Naive B cell (primary cell): ENCODE measurements around the gene SPSB3. TPM values are rescaled to one million over a fixed set of nuclear protein-coding genes. Genes with fewer than 3 reads are reported as not detected.
"Not testable (repeated sequence)": the region's sequence is repeated elsewhere in the genome, so short reads cannot be mapped to it uniquely, and the experiment has no call there.

Experiments
- ATAC-seq, 2 donors: fragments of 150-1000 bp; cut with Tn5 transposase; 2 replicates each; pipeline ENCODE4 v1.10.0; 2021; ENCODE audit warnings: low read depth in 2 of 2, mild to moderate bottlenecking in 2 of 2, moderate library complexity in 2 of 2
- DNase-seq: peaks from one replicate; pipeline ENCODE4 v3.0.0; 2022
- H3K27ac Mint-ChIP-seq, 6 donors: one replicate each; pipeline ENCODE4 v1.8.0; 2020 to 2022; ENCODE audit warnings: mild to moderate bottlenecking in 6 of 6, mixed read lengths in 6 of 6, moderate library complexity in 5 of 6, inconsistent platforms in 2 of 6
- H3K27me3 Mint-ChIP-seq, 3 donors: one replicate each; pipeline ENCODE4 v1.8.0; 2021 to 2022; ENCODE audit warnings: mixed read lengths in 3 of 3, mild to moderate bottlenecking in 1 of 3
- H3K36me3 Mint-ChIP-seq, 2 donors: one replicate each; pipeline ENCODE4 v1.8.0; 2020 to 2022; ENCODE audit warnings: mixed read lengths in 2 of 2, inconsistent platforms in 1 of 2, mild to moderate bottlenecking in 1 of 2
- H3K4me1 Mint-ChIP-seq, 3 donors: one replicate each; pipeline ENCODE4 v1.8.0; 2020 to 2022; ENCODE audit warnings: mixed read lengths in 3 of 3, inconsistent platforms in 1 of 3, mild to moderate bottlenecking in 1 of 3, moderate library complexity in 1 of 3
- H3K4me3 Mint-ChIP-seq, 8 donors: one replicate each; pipeline ENCODE4 v1.8.0; 2020 to 2022; ENCODE audit warnings: mild to moderate bottlenecking in 8 of 8, mixed read lengths in 8 of 8, moderate library complexity in 8 of 8, inconsistent platforms in 2 of 8
- H3K9me3 Mint-ChIP-seq, 7 donors: one replicate each; pipeline ENCODE4 v1.8.0; 2020 to 2022; ENCODE audit warnings: mixed read lengths in 7 of 7, mild to moderate bottlenecking in 5 of 7, inconsistent platforms in 2 of 7, moderate library complexity in 1 of 7
- polyA plus RNA-seq, 6 donors: library from polyadenylated mRNA; unstranded; fragments of 300-500 nt; fragmentation: Illumina TruSeq; gene quantifications; one replicate each; pipeline ENCODE4 v1.2.3, GENCODE V29; 2021; ENCODE audit warnings: low read depth in 6 of 6

SPSB3 gene
- polyA plus RNA-seq, 6 donors from 2014 or later = 30.2 to 54.1 (median 36.2) TPM

- peak overlapping the region in 1 of 8 donors; percentile 21 for H3K4me3 Mint-ChIP-seq
- H3K36me3 Mint-ChIP-seq = no peaks in the 10 kb centered on the region
- no peak for DNase-seq
- ATAC-seq = no peak
- H3K4me1 Mint-ChIP-seq = no peaks in the 10 kb centered on the region
- peak overlapping the region in 2 of 6 donors; percentile 20 to 40 for H3K27ac Mint-ChIP-seq
- no peaks in the 10 kb centered on the region for H3K27me3 Mint-ChIP-seq
- no peaks in the 10 kb centered on the region for H3K9me3 Mint-ChIP-seq
Observed at GRCh38 chr16:1734816-1735215, 47.6 kb downstream of the SPSB3 start.

GRCh38 chr16:1734123-1734522, 48.2 kb downstream of the SPSB3 start:
- DNase-seq (no peak), ATAC-seq (no peak)
- Mint-ChIP-seq H3K4me3 (no peak overlapping the region), H3K9me3 (no peaks in the 10 kb centered on the region), H3K4me1 (peaks cover 0 to under 1% (median 0%) of the 10 kb centered on the region in 3 donors), H3K27me3 (no peaks in the 10 kb centered on the region), H3K36me3 (peaks cover 0 to 2% of the 10 kb centered on the region in 2 donors), H3K27ac (peak overlapping the region in 1 of 6 donors; percentile 56)

GRCh38 chr16:1732551-1732987, 49.8 kb downstream of the SPSB3 start:
- not testable (repeated sequence) for DNase-seq, H3K4me1 Mint-ChIP-seq, ATAC-seq, H3K36me3 Mint-ChIP-seq, H3K27me3 Mint-ChIP-seq, H3K9me3 Mint-ChIP-seq, H3K4me3 Mint-ChIP-seq
- H3K27ac Mint-ChIP-seq = peak overlapping the region in 1 of 6 donors; percentile 49

DNA sequence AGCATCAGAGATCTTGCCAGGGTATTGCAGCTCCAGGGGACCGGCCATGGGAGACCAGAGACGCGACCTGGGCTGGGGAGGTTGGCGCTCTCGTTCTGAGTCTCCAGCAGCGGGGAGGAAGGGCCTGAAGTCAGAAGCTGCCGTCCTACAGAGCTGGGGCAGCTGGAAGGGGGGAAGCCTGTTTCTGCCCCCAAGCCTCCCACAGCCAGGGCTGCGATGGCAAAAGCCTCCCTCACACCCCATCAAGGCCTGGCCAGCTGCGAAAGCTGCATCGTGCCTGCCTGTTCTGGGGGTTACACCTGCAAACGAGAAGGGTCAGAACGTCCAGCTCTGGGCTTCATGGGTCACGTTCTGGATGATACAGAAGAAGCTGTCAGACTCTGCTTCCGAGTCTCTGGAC, 50.3 kb downstream of the SPSB3 start:
- Mint-ChIP-seq H3K9me3 (no peaks in the 10 kb centered on the region), H3K27ac (peak overlapping the region in 1 of 6 donors; percentile 69), H3K4me1 (peaks cover 5 to 9% (median 5%) of the 10 kb centered on the region in 3 donors), H3K27me3 (no peaks in the 10 kb centered on the region), H3K36me3 (peaks cover 0 to 12% of the 10 kb centered on the region in 2 donors), H3K4me3 (no peak overlapping the region)
- DNase-seq (no peak), ATAC-seq (no peak)

- Mint-ChIP-seq H3K27me3 (no peaks in the 10 kb centered on the region), H3K4me3 (no peak overlapping the region), H3K4me1 (peaks cover 7 to 14% (median 10%) of the 10 kb centered on the region in 3 donors), H3K36me3 (peaks cover 0 to 16% of the 10 kb centered on the region in 2 donors), H3K9me3 (no peaks in the 10 kb centered on the region), H3K27ac (peak overlapping the region in 1 of 6 donors; percentile 69)
- no peak for ATAC-seq
- no peak for DNase-seq
Observed at GRCh38 chr16:1731603-1732002, 50.8 kb downstream of the SPSB3 start.

GRCh38 chr16:1731073-1731472, 51.3 kb downstream of the SPSB3 start:
- Mint-ChIP-seq H3K27ac (no peak overlapping the region), H3K4me3 (no peak overlapping the region), H3K9me3 (no peaks in the 10 kb centered on the region), H3K36me3 (peaks cover 0 to 17% of the 10 kb centered on the region in 2 donors), H3K27me3 (no peaks in the 10 kb centered on the region), H3K4me1 (peaks cover 12 to 17% (median 14%) of the 10 kb centered on the region in 3 donors)
- ATAC-seq (no peak), DNase-seq (no peak)

DNA sequence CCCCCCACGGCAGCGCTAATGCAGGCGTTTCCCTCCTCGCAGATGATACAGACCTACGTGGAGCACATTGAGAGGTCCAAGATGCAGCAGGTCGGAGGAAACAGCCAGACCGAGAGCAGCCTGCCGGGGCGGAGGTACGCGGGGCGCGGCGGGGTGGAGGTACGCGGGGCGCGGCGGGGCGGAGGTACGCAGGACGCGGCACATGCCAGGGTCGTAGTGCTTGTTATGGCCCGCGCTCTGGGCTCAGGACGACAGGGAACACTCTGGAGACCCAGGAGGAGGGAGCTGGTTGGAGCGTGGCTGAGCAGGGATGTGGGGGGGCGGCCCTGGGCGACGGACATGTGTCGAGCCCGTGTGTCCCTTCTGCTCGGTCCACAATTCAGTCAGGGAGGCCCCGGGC, 52.9 kb downstream of the SPSB3 start:
- DNase-seq (no peak), ATAC-seq (no peak)
- H3K4me1 Mint-ChIP-seq = peaks cover 18 to 23% (median 20%) of the 10 kb centered on the region in 3 donors
- H3K9me3 Mint-ChIP-seq = no peaks in the 10 kb centered on the region
- no peak overlapping the region for H3K4me3 Mint-ChIP-seq
- no peaks in the 10 kb centered on the region for H3K27me3 Mint-ChIP-seq
- H3K27ac Mint-ChIP-seq = peak overlapping the region in 1 of 6 donors; percentile 65
- peaks cover 0 to 17% of the 10 kb centered on the region in 2 donors for H3K36me3 Mint-ChIP-seq

DNA sequence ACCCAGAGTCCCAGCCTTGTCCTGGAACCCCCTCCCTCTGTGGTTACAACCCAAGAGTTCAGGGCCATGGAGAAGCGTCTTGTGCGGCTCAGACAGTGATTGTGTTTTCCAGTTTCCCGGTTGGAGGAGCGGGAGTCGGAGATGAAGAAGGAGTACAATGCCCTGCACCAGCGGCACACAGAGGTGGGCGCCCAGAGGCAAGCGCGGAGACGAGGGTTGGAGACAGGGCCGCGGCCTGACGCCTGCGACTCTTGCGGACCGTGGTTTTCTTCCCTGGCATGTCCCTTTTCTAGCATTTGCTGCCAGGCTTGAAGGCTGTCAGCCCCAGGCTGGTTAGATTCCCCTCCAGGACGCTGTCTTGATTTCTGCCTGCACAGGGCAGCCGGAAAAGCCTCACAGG, 53.3 kb downstream of the SPSB3 start:
- peaks cover 18 to 23% (median 20%) of the 10 kb centered on the region in 3 donors for H3K4me1 Mint-ChIP-seq
- H3K27ac Mint-ChIP-seq = peak overlapping the region in 2 of 6 donors; percentile 65 to 78
- H3K27me3 Mint-ChIP-seq = no peaks in the 10 kb centered on the region
- H3K9me3 Mint-ChIP-seq = no peaks in the 10 kb centered on the region
- ATAC-seq (no peak), DNase-seq (no peak)
- no peak overlapping the region for H3K4me3 Mint-ChIP-seq
- H3K36me3 Mint-ChIP-seq = peaks cover 0 to 17% of the 10 kb centered on the region in 2 donors

GRCh38 chr16:1727651-1728624, 54.4 kb downstream of the SPSB3 start:
- ATAC-seq (no peak), DNase-seq (no peak)
- H3K27me3 Mint-ChIP-seq = no peaks in the 10 kb centered on the region
- H3K27ac Mint-ChIP-seq = peak overlapping the region in 2 of 6 donors; percentile 57 to 96
- peak overlapping the region in 2 of 8 donors; percentile 44 to 64 for H3K4me3 Mint-ChIP-seq
- H3K9me3 Mint-ChIP-seq = no peaks in the 10 kb centered on the region
- peaks cover 26 to 33% (median 29%) of the 10 kb centered on the region in 3 donors for H3K4me1 Mint-ChIP-seq
- peaks cover 0 to 17% of the 10 kb centered on the region in 2 donors for H3K36me3 Mint-ChIP-seq

Other genes with a start within 250 kb of the SPSB3 start
- 10 to 100 TPM in 2 of 6 donors, 1 to 10 TPM in 4; 5.2 to 23.9 (median 6.6) TPM for gene TMEM204, start 248.9 kb downstream of the SPSB3 start, polyA plus RNA-seq
- 1 to 10 TPM in 5 of 6 donors, not detected in 1; 1.3 to 2.3 (median 2.2) TPM for gene IFT140, start 170.5 kb downstream of the SPSB3 start, polyA plus RNA-seq
- gene CRAMP1, start 170.2 kb downstream of the SPSB3 start, polyA plus RNA-seq = 1 to 10 TPM; 1.8 to 6.0 (median 2.2) TPM
- 10 to 100 TPM in 5 of 6 donors, 1 to 10 TPM in 1; 6.8 to 14.4 (median 11.5) TPM for gene JPT2, start 104.3 kb downstream of the SPSB3 start, polyA plus RNA-seq
- gene MAPK8IP3, start 76.4 kb downstream of the SPSB3 start, polyA plus RNA-seq = 10 to 100 TPM in 1 of 6 donors, 1 to 10 TPM in 5; 1.2 to 10.1 (median 2.2) TPM
- 10 to 100 TPM; 32.0 to 61.1 (median 49.1) TPM for gene NME3, start 11.0 kb downstream of the SPSB3 start, polyA plus RNA-seq
- gene EME2, start 9.8 kb downstream of the SPSB3 start, polyA plus RNA-seq = 1 to 10 TPM in 1 of 6 donors, under 1 TPM in 5; 0.43 to 2.8 (median 0.93) TPM
- gene MRPS34, start 9.4 kb downstream of the SPSB3 start, polyA plus RNA-seq = 100 to 1,000 TPM in 4 of 6 donors, 10 to 100 TPM in 2; 76.4 to 120 (median 108) TPM
- 100 to 1,000 TPM in 1 of 6 donors, 10 to 100 TPM in 5; 69.1 to 110 (median 81.0) TPM for gene NUBP2, start 389 bp upstream of the SPSB3 start, polyA plus RNA-seq
- under 1 TPM in 1 of 6 donors, not detected in 5; 0.13 TPM for gene IGFALS, start 11.1 kb upstream of the SPSB3 start, polyA plus RNA-seq
- gene HAGH, start 44.3 kb upstream of the SPSB3 start, polyA plus RNA-seq = 10 to 100 TPM; 21.1 to 68.5 (median 39.1) TPM
- gene FAHD1, start 44.6 kb upstream of the SPSB3 start, polyA plus RNA-seq = 10 to 100 TPM; 20.2 to 28.1 (median 24.5) TPM
- gene MEIOB, start 89.6 kb upstream of the SPSB3 start, polyA plus RNA-seq = not detected
- gene HS3ST6, start 135.8 kb upstream of the SPSB3 start, polyA plus RNA-seq = not detected
- 10 to 100 TPM; 15.6 to 34.5 (median 18.8) TPM for gene MSRB1, start 160.6 kb upstream of the SPSB3 start, polyA plus RNA-seq
- not detected for gene RPL3L, start 172.1 kb upstream of the SPSB3 start, polyA plus RNA-seq
- gene NDUFB10, start 177.0 kb upstream of the SPSB3 start, polyA plus RNA-seq = 100 to 1,000 TPM; 163 to 200 (median 194) TPM
- gene RPS2, start 182.3 kb upstream of the SPSB3 start, polyA plus RNA-seq = 1,000 to 10,000 TPM; 5,355 to 7,267 (median 6,090) TPM
- not detected for gene RNF151, start 184.3 kb upstream of the SPSB3 start, polyA plus RNA-seq
- 10 to 100 TPM; 10.9 to 54.8 (median 35.4) TPM for gene TBL3, start 189.5 kb upstream of the SPSB3 start, polyA plus RNA-seq
- gene NOXO1, start 198.9 kb upstream of the SPSB3 start, polyA plus RNA-seq = not detected
- gene GFER, start 201.6 kb upstream of the SPSB3 start, polyA plus RNA-seq = 10 to 100 TPM; 31.9 to 58.2 (median 37.6) TPM
- gene SYNGR3, start 207.4 kb upstream of the SPSB3 start, polyA plus RNA-seq = 1 to 10 TPM in 5 of 6 donors, not detected in 1; 1.5 to 4.1 (median 2.8) TPM
- gene ZNF598, start 227.2 kb upstream of the SPSB3 start, polyA plus RNA-seq = 1 to 10 TPM; 2.7 to 8.4 (median 3.9) TPM
- gene NPW, start 237.2 kb upstream of the SPSB3 start, polyA plus RNA-seq = not detected
- not detected for gene NHERF2, start 244.3 kb upstream of the SPSB3 start, polyA plus RNA-seq